Panc1 (cell line): ENCODE data around the gene PDZD2. TPM values are rescaled to one million over a fixed set of nuclear protein-coding genes. Genes with fewer than 3 reads are reported as not detected.

ENCODE experiments used
- ATAC-seq: fragments of 200-7000 bp; cut with Tn5 transposase; 2 replicates; pipeline ENCODE4 v1.9.1; 2020; ENCODE audit warnings: mild to moderate bottlenecking, moderate library complexity
- BruUV-seq: library from RNA; stranded (reverse); fragments of 400-500 nt; replicated peaks from 2 replicates; lab custom pipeline; 2021; lab: Mats Ljungman, UMichigan
- CTCF ChIA-PET: fragments of 300-600 bp; sonication (Branson Sonifier 250); formaldehyde crosslinking; loops from one replicate; lab custom pipeline; 2022; ENCODE audit warnings: antibody characterized with exemption; lab: Charles Lee
- POLR2A ChIA-PET: fragments of 300-600 bp; sonication (Branson Sonifier 250); formaldehyde crosslinking; loops from one replicate; lab custom pipeline; 2022; ENCODE audit warnings: antibody characterized with exemption; lab: Charles Lee
- DNase-seq: peaks from one replicate; pipeline ENCODE4 v3.0.0-alpha.2; 2010; ENCODE audit warnings: low read depth, low spot score
- H3K27ac ChIP-seq: 2 replicates; pipeline ENCODE4 v1.5.1; 2011; ENCODE audit warnings: mild to moderate bottlenecking, low read length, inconsistent platforms
- H3K27me3 ChIP-seq: fragments of 200-500 bp; sonication (Bioruptor generic); 2 replicates; pipeline ENCODE4 v1.6.0; 2014; ENCODE audit warnings: low read length, inconsistent platforms; ENCODE audit not compliant: control insufficient read depth, insufficient read depth
- H3K36me3 ChIP-seq: fragments of 200-500 bp; sonication (Bioruptor generic); 2 replicates; pipeline ENCODE4 v1.5.1; 2014; ENCODE audit warnings: inconsistent platforms, mild to moderate bottlenecking, low read length, moderate library complexity; ENCODE audit not compliant: control insufficient read depth, insufficient read depth
- H3K4me1 ChIP-seq: 2 replicates; pipeline ENCODE4 v1.5.1; 2011; ENCODE audit warnings: inconsistent platforms, mild to moderate bottlenecking, low read length, moderate library complexity; ENCODE audit not compliant: control insufficient read depth, insufficient read depth
- H3K4me3 ChIP-seq, 2 experiments: 2 replicates each; pipeline ENCODE4 v1.5.1; 2011 to 2012; ENCODE audit warnings: low read depth in 2 of 2, low read length in 2 of 2, mild to moderate bottlenecking in 2 of 2, inconsistent platforms in 1 of 2, moderate library complexity in 1 of 2
- H3K9me3 ChIP-seq: fragments of 200-500 bp; sonication (Bioruptor generic); 2 replicates; pipeline ENCODE4 v1.5.1; 2014; ENCODE audit warnings: low read depth, mild to moderate bottlenecking, inconsistent platforms, low read length, moderate library complexity; ENCODE audit not compliant: control insufficient read depth, insufficient read depth
- CTCF ChIP-seq: fragments of 450-650 bp; IDR thresholded peaks from 2 replicates; pipeline ENCODE4 v1.5.1; 2017; ENCODE audit warnings: mild to moderate bottlenecking
- POLR2AphosphoS5 ChIP-seq: IDR thresholded peaks from 2 replicates; pipeline ENCODE4 v1.6.1; 2012; ENCODE audit warnings: mild to moderate bottlenecking, low read depth, low read length, moderate library complexity
- REST ChIP-seq, 2 experiments: IDR thresholded peaks; 2 replicates each; pipeline ENCODE4 v1.6.1; 2011 to 2012; ENCODE audit warnings: low read depth in 2 of 2, control low read depth in 1 of 2, low read length in 1 of 2, mild to moderate bottlenecking in 1 of 2, moderate library complexity in 1 of 2; ENCODE audit not compliant: insufficient read depth in 1 of 2
- SIN3A ChIP-seq: IDR thresholded peaks from 2 replicates; pipeline ENCODE4 v1.6.1; 2012; ENCODE audit warnings: low read depth, mild to moderate bottlenecking, low read length, moderate library complexity, borderline replicate concordance; ENCODE audit not compliant: insufficient read depth
- TCF7L2 ChIP-seq: IDR thresholded peaks from 2 replicates; pipeline ENCODE4 v1.6.1; 2011; ENCODE audit warnings: mild to moderate bottlenecking, low read depth, low read length, inconsistent platforms
- in situ Hi-C: cut with HindIII; loops from 2 replicates; pipeline ENCODE4 v1.10.0; 2016; ENCODE audit warnings: low sequenced_read_pairs, low pct_unique_long_range_greater_than_20kb
- intact Hi-C: fragments of 100-400 bp; cut with micrococcal nuclease; formaldehyde crosslinking; loops from one replicate; pipeline ENCODE4 v1.10.0; 2022; ENCODE audit not compliant: unreplicated experiment
- total RNA-seq: library from RNA; stranded (reverse); gene quantifications from one replicate; pipeline ENCODE4 v1.2.1, GENCODE V29; 2021; ENCODE audit not compliant: unreplicated experiment

The PDZD2 gene
- total RNA-seq, 1 experiment from 2014 or later, result 0.10 TPM

GRCh38 chr5:32123058-32123805 is 484.3 kb downstream of the PDZD2 start:
- intact Hi-C loops (no loop called here), in situ Hi-C loops (no loop called here)
- ChIA-PET POLR2A (no interaction called here), CTCF (no interaction called here)
- no TSS peak for BruUV-seq
- ATAC-seq (no peak), DNase-seq (no peak)
- H3K9me3 ChIP-seq, result no peaks in the 10 kb centered on the region
- peaks cover 27% of the 10 kb centered on the region; the same call in 1 of the 2 replicates for H3K36me3 ChIP-seq
- no peak for TF ChIP-seq SIN3A
- no peak for TF ChIP-seq CTCF
- no peak for TF ChIP-seq REST (IDR thresholded peaks at IDR 0.05; ENCODE audit: insufficient read depth in 1 of 2, low read depth in 2 of 2, low read length in 1 of 2)
- TF ChIP-seq POLR2AphosphoS5, result no peak
- TF ChIP-seq TCF7L2, result no peak
- H3K4me3 ChIP-seq, result no peak overlapping the region
- H3K4me1 ChIP-seq, result no peaks in the 10 kb centered on the region
- H3K27ac ChIP-seq, result no peak overlapping the region
- no peaks in the 10 kb centered on the region for H3K27me3 ChIP-seq

- intact Hi-C loops (no loop called here), in situ Hi-C loops (no loop called here)
- no peaks in the 10 kb centered on the region for H3K27me3 ChIP-seq
- H3K4me1 ChIP-seq, result no peaks in the 10 kb centered on the region
- ChIA-PET POLR2A (no interaction called here), CTCF (no interaction called here)
- H3K27ac ChIP-seq, result no peak overlapping the region
- DNase-seq (no peak), ATAC-seq (no peak)
- BruUV-seq, result no TSS peak
- no peaks in the 10 kb centered on the region for H3K9me3 ChIP-seq
- TF ChIP-seq TCF7L2 (no peak), SIN3A (no peak), REST (IDR thresholded peaks at IDR 0.05; ENCODE audit: insufficient read depth in 1 of 2, low read depth in 2 of 2, low read length in 1 of 2) (no peak), POLR2AphosphoS5 (no peak), CTCF (no peak)
- H3K4me3 ChIP-seq, result no peak overlapping the region
- H3K36me3 ChIP-seq, result peaks cover 27% of the 10 kb centered on the region; the same call in 1 of the 2 replicates
Observed at GRCh38 chr5:32123889-32124676, 485.2 kb downstream of the PDZD2 start.
